Fibroblast of upper back skin (primary cell): ENCODE measurements around the gene LIN28B.

ENCODE experiments used
- DNase-seq: peaks from one replicate; pipeline ENCODE4 v3.0.0-alpha.2; 2013

LIN28B gene

GRCh38 chr6:105113422-105113821 is 156.5 kb downstream of the LIN28B start:
- no peak for DNase-seq

- no peak for DNase-seq
Measured at GRCh38 chr6:105116150-105116549, 159.2 kb downstream of the LIN28B start.

- DNase-seq, result peak; percentile 4
Measured at GRCh38 chr6:105120570-105120969, 163.7 kb downstream of the LIN28B start.

GRCh38 chr6:105121981-105122380 is 165.1 kb downstream of the LIN28B start:
- no peak for DNase-seq

GRCh38 chr6:105122717-105123116 is 165.8 kb downstream of the LIN28B start:
- DNase-seq, result no peak
